K562 (cell line): ENCODE results near the gene MSRB3. TPM values are rescaled to one million over a fixed set of nuclear protein-coding genes. Genes with fewer than 3 reads are reported as not detected.

ENCODE experiments used
- ATAC-seq: fragments of 200-7000 bp; cut with Tn5 transposase; 3 replicates; pipeline ENCODE4 v1.9.1; 2020; ENCODE audit warnings: moderate library complexity
- BruUV-seq: library from RNA; stranded (reverse); fragments of 400-500 nt; replicated peaks from 2 replicates; lab custom pipeline; 2021; lab: Mats Ljungman, UMichigan
- CTCF ChIA-PET: fragments of 300-600 bp; formaldehyde crosslinking; extraction: SDS; loops from one replicate; lab custom pipeline; 2021; ENCODE audit warnings: low intra/inter-chr PET ratio; lab: Yijun Ruan, JAX
- POLR2A ChIA-PET: fragments of 300-600, 350-650 bp; sonication (Branson Sonifier 250); formaldehyde crosslinking; extraction: SDS; loops from one replicate; lab custom pipeline; 2021; ENCODE audit warnings: antibody characterized with exemption, inconsistent platforms; lab: Yijun Ruan, JAX
- DNase-seq, 4 experiments: peaks; one replicate each; pipeline versions ENCODE4 v3.0.0 to v3.0.0-alpha.2; 2011 to 2018; ENCODE audit warnings: low spot score in 3 of 4, mixed read lengths in 3 of 4; ENCODE audit errors: extremely low read depth in 1 of 4
- FAIRE-seq: peaks from 2 replicates; lab custom pipeline; 2011; peaks lifted over from hg19 to GRCh38; lab: Jason Lieb, UNC
- H2AFZ ChIP-seq: 2 replicates; pipeline ENCODE4 v1.6.0; 2011; ENCODE audit warnings: low read depth, low read length, control low read depth, inconsistent platforms
- H3K27ac ChIP-seq: fragments of 200-600 bp; 3 replicates; pipeline ENCODE4 v1.8.0; 2011; ENCODE audit warnings: low read depth, mild to moderate bottlenecking, control low read depth, inconsistent platforms, low read length, moderate library complexity, mixed read lengths; ENCODE audit errors: extremely low read depth
- H3K27me3 ChIP-seq, 2 experiments: fragments of 300-600 bp in 1 of 2; 2 replicates in 1 of 2; 3 replicates in 1 of 2; pipeline versions ENCODE4 v1.6.0 to v1.8.0; 2011; ENCODE audit warnings: inconsistent platforms in 2 of 2, low read length in 2 of 2, mild to moderate bottlenecking in 1 of 2, mixed read lengths in 1 of 2, moderate library complexity in 1 of 2; ENCODE audit not compliant: control insufficient read depth in 2 of 2, insufficient read depth in 2 of 2
- H3K36me3 ChIP-seq: fragments of 300-600 bp; 3 replicates; pipeline ENCODE4 v1.8.0; 2011; ENCODE audit warnings: mild to moderate bottlenecking, low read length, inconsistent platforms; ENCODE audit not compliant: control insufficient read depth, insufficient read depth
- H3K4me1 ChIP-seq, 2 experiments: fragments of 200-600 bp in 1 of 2; replicated peaks in 1 of 2; 2 replicates in 1 of 2; 3 replicates in 1 of 2; pipeline versions ENCODE4 v1.5.1 to v1.8.0; 2011; ENCODE audit warnings: inconsistent platforms in 2 of 2, low read length in 2 of 2, mild to moderate bottlenecking in 1 of 2, mixed read lengths in 1 of 2, moderate library complexity in 1 of 2; ENCODE audit not compliant: control insufficient read depth in 2 of 2, insufficient read depth in 2 of 2
- H3K4me2 ChIP-seq: 2 replicates; pipeline ENCODE4 v1.6.1; 2011; ENCODE audit warnings: low read length, control low read depth, inconsistent platforms, mixed read lengths; ENCODE audit not compliant: insufficient read depth
- H3K4me3 ChIP-seq: fragments of 200-600 bp; sonication (generic), shearing (Covaris generic); 2 replicates; pipeline ENCODE4 v1.5.1; 2016; ENCODE audit warnings: control low read depth, inconsistent platforms
- H3K79me2 ChIP-seq: fragments of 200-600 bp; 3 replicates; pipeline ENCODE4 v1.8.0; 2011; ENCODE audit warnings: low read length, inconsistent platforms; ENCODE audit not compliant: control insufficient read depth, insufficient read depth
- H3K9ac ChIP-seq, 2 experiments: 2 replicates each; pipeline versions ENCODE4 v1.6.0 to v1.6.1; 2011; ENCODE audit warnings: low read depth in 2 of 2, low read length in 2 of 2, control low read depth in 1 of 2, inconsistent platforms in 1 of 2, mild to moderate bottlenecking in 1 of 2, mixed read lengths in 1 of 2; ENCODE audit not compliant: insufficient read depth in 1 of 2
- H3K9me1 ChIP-seq: one replicate; pipeline ENCODE4 v1.6.0; 2011; ENCODE audit warnings: inconsistent platforms, mild to moderate bottlenecking, low read length, moderate library complexity; ENCODE audit not compliant: control insufficient read depth, insufficient read depth
- H3K9me3 ChIP-seq: replicated peaks from 2 replicates; pipeline ENCODE4 v1.5.1; 2011; ENCODE audit warnings: low read depth, low read length, inconsistent platforms; ENCODE audit not compliant: control insufficient read depth, insufficient read depth
- H4K20me1 ChIP-seq: replicated peaks from 2 replicates; pipeline ENCODE4 v1.6.1; 2011; ENCODE audit warnings: low read length, inconsistent platforms, mixed read lengths; ENCODE audit not compliant: control insufficient read depth, insufficient read depth
- RCOR1 ChIP-seq, 2 experiments: IDR thresholded peaks; 2 replicates each; pipeline ENCODE4 v1.6.1; 2012; ENCODE audit warnings: low read depth in 2 of 2, low read length in 2 of 2, borderline replicate concordance in 1 of 2, improper control_type of control experiment in 1 of 2
- SMAD4 ChIP-seq: fragments of 250-450 bp; sonication (Bioruptor Pico); conservative IDR thresholded peaks from 2 replicates; pipeline ENCODE4 v1.8.0; 2021; ENCODE audit warnings: inconsistent platforms, mild to moderate bottlenecking, moderate library complexity
- whole genome bisulfite sequencing: fragments of 100-300 bp; shearing (Covaris generic); methylation state at CpG from one replicate; pipeline ENCODE4 v1.1.6; 2016; ENCODE audit warnings: low coverage, mixed read lengths; ENCODE audit not compliant: insufficient coverage; ENCODE audit errors: missing lambda C conversion rate; 5-methylcytosine and 5-hydroxymethylcytosine counted together
- in situ Hi-C: fragments of 300-500 bp; cut with MboI; formaldehyde crosslinking; loops from 4 replicates; pipeline ENCODE4 v1.15.0; 2018; ENCODE audit warnings: inconsistent platforms, mixed read lengths
- intact Hi-C: fragments of 100-400 bp; cut with micrococcal nuclease; formaldehyde crosslinking; loops from 2 replicates; pipeline ENCODE4 v1.14.2; 2022
- polyA plus RNA-seq, 8 experiments: library from polyadenylated mRNA; depleted of rRNA in 4 of 8; stranded (reverse) in 5 of 8; unstranded in 3 of 8; fragments of >200 nt; fragmentation: Nextera tagmentation in 2 of 8; fragmentation: Illumina TruSeq in 1 of 8; extraction: Ambion mirVana in 2 of 8; extraction: Trizol in 1 of 8; gene quantifications; 2 replicates each; pipeline versions ENCODE4 v1.2.1 to v1.2.3, GENCODE V29; 2011 to 2014; ENCODE audit warnings: inconsistent platforms in 1 of 8, missing spikeins in 1 of 8
- total RNA-seq, 7 experiments: library from RNA; depleted of rRNA in 6 of 7; stranded (reverse); fragments of >200 nt in 6 of 7; fragmentation: Illumina TruSeq in 2 of 7; extraction: Trizol in 2 of 7; gene quantifications; 2 replicates each; pipeline versions ENCODE4 v1.2.1 to v1.2.3, GENCODE V29; 2011 to 2021; ENCODE audit warnings: low replicate concordance in 1 of 7
- TF ChIP-seq, protein P1 (sequence below): sonication (generic); formaldehyde crosslinking; IDR thresholded peaks from 2 replicates; pipeline ENCODE4 v1.4.0; 2020; ENCODE audit warnings: mild to moderate bottlenecking, missing genetic modification reagents

MSRB3 gene
- total and polyA plus RNA-seq, 9 of the 15 experiments (the other 6 are each of a cell fraction or from before 2014, with no cell fraction given): 0.04 TPM; not detected in 8

DNA sequence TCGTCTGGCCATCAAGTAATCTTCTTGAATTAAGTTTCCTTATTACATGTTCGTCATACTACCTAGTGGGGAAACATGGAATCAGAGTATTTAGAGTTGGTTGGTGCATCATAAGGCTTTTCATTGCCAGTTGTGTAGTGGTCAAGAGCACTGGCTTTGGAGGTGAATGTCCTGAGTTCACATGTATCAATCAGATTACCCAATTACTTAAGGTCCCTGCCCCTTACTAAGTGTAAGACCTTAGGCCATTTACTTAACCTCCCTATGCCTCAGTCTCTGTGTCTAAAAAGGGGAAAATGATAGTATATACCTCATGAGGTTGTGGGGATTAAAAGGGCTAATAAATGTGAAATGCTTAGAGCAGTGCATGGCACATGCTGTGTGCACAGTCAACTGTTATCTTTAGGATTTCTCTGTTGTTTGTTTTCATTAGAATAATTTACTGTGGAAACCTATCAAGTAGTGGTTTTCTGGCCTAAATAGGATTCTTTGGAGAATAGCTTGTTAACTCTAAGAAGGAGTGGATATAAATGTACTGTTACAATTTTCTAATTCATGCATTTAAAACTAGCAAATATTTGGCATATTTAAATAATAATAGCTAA lies 27.0 kb downstream of the MSRB3 start:
- Histone ChIP-seq H2AFZ (no peak overlapping the region), H3K4me1 (no peaks in the 10 kb centered on the region), H3K27me3 (no peaks in the 10 kb centered on the region), H4K20me1 (no peaks in the 10 kb centered on the region), H3K9ac (no peak overlapping the region), H3K4me2 (no peak overlapping the region), H3K27ac (no peak overlapping the region), H3K79me2 (no peaks in the 10 kb centered on the region), H3K36me3 (no peaks in the 10 kb centered on the region), H3K9me3 (no peaks in the 10 kb centered on the region)
- CTCF ChIA-PET: no interaction called here
- in situ Hi-C loops (loop anchor here (10.0 to 25.0 kb wide), 2 partner anchors 779 to 1107 kb away; no protein-coding TSS in a partner anchor), intact Hi-C loops (loop anchor here (5.0 to 10.0 kb wide), 2 partner anchors 679 to 802 kb away; no protein-coding TSS in a partner anchor)
- ATAC-seq (no peak), DNase-seq (no peak)
- POLR2A ChIA-PET: no interaction called here
- WGBS: 0% methylated on average over 2 of the region's 2 CpGs
- TF ChIP-seq SMAD4 (CRISPR knock-in tag): no peak
- TF ChIP-seq, protein P1, sequence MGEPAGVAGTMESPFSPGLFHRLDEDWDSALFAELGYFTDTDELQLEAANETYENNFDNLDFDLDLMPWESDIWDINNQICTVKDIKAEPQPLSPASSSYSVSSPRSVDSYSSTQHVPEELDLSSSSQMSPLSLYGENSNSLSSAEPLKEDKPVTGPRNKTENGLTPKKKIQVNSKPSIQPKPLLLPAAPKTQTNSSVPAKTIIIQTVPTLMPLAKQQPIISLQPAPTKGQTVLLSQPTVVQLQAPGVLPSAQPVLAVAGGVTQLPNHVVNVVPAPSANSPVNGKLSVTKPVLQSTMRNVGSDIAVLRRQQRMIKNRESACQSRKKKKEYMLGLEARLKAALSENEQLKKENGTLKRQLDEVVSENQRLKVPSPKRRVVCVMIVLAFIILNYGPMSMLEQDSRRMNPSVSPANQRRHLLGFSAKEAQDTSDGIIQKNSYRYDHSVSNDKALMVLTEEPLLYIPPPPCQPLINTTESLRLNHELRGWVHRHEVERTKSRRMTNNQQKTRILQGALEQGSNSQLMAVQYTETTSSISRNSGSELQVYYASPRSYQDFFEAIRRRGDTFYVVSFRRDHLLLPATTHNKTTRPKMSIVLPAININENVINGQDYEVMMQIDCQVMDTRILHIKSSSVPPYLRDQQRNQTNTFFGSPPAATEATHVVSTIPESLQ: no peak
- TF ChIP-seq RCOR1 (IDR thresholded peaks at IDR 0.05; ENCODE audit: borderline replicate concordance in 1 of 2, low read depth in 2 of 2, low read length in 2 of 2): no peak
- TF ChIP-seq, all 486 proteins: peak for 0
- BruUV-seq: no TSS peak
- H3K4me3 ChIP-seq: no peak overlapping the region
- no peak for FAIRE-seq
- no peaks in the 10 kb centered on the region for H3K9me1 ChIP-seq
